ENCODE measurements around the gene IL18R1.

The IL18R1 gene

DNA sequence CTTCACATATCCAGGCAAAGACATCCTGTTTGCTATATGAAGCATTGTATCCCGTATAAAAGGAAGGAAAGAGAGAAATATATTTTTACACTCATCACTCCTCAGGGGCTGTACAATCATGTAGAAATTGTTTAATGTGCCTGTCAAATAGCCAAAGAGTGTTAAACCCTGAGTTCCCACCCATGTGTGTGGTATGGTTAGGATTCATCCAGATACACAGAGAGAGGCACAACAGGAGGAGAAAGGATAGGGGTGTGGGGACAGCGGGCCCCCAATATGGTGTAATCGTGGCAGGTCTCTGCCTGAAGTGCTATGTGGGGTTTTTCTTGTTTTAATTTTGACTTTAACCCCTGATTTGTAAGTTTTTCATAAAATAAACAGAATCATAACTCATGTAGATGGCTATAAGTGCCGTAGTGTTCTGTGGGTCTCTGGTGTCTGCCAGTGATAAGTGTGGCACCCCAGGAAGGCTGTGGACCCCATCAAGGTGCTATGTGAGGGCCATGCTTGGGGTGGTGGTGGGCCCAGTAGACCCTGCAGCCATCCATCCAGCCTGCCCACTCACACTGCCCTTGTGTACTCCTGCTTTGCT lies 10.2 kb upstream of the IL18R1 start:
- no peak for DNase-seq (ENCODE audit: low read depth)

DNA sequence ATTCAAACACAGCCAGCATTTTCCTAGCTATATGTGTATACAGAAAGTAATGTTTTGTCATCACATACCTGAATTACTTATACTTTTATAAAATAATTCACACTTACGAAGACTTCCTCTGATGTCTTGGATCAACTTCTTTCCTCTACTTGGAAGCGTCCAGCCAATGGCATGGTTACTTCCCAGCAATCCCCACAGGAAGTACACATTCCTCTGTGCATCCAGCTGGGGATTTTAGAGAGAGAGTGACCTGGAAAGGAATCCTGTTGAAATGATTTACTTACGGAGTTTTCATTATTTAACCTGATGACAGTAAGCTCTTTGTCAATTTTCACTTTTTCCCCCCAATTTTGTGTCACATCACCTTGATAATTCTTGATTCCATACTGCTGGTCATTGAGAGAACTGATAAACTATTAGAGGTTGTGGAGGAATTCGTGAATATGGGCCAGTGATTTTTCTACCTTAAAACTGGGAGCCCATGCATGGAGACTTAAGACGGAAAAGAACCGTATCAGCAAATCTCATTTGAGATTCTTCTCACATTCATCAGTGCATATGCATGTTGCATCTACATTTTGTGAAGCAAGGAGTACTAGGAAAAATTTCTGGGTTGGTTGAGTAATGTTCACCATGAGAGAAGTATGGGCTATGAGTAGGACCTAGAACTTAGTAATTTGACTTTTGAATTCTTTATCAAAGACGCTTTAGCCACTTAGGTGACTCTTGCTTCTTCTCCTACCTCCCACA lies 9.0 kb upstream of the IL18R1 start:
- no peak for DNase-seq (ENCODE audit: low read depth)

DNA sequence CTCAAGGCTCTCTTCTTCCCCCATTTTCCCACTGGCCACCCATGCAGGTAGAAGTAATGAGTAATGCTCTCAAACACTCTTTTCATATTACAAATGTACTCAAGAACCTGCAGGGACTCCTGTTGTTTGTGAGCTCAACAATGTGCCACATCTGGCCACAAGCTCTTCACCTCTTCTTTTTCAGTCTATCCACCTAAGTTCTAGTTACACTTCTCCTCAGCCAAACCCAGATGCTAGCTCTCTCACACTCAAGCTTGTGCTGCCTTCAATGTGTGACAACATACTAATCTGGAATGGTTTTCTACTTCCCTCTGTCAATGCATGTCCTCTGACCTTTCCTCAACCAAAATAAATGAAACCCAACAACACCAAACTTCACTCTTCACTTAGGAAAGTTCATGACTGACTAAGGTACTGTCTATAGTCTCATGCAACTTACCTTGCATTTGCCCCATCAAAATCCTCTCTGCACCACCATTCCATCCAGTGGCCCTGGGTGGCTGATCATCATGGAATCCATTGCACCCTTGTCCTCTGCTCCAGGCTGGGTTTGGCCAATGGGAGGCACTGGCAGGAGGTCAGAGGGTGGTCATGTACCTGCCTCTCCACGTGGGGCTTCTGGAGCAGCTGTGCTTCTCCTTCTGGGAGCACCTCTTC lies 5.3 kb upstream of the IL18R1 start:
- no peak for DNase-seq (ENCODE audit: low read depth)

DNA sequence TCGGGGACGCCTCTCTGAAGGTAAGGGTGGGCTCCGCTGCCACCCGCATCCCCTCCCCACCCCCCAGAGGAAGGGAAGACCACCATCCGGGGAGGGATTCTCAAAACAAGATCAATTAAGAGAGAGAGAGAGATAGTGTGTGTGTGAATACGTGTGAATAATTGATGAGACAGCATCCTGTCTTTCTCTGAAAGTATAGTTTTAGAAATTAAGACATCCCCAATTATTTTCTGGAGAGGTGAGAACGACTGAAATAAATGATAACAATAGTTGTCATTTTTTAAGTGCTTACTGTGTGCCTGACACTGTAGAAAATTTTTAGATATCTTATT lies 751 bp downstream of the IL18R1 start:
- DNase-seq (ENCODE audit: low read depth), result no peak

DNA sequence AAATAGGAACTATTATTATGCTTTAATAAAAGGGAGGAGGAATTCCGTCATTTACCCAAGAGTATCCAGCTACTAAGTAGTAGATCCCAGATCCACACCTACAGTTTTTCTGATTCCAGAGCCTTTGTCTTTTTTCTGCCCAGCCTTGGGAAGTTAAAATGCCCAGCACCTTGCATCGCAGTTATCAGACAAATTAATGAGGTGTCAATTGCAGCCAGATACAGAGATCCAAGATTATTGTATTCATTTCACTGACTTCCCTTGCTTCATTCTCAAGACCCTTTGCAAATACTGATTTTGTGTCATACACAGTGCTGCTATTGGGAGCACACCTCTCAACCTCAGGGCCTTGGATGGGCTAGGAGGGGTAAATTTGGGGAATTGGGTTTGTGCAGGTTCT lies 1.1 kb downstream of the IL18R1 start:
- no peak for DNase-seq (ENCODE audit: low read depth)

DNA sequence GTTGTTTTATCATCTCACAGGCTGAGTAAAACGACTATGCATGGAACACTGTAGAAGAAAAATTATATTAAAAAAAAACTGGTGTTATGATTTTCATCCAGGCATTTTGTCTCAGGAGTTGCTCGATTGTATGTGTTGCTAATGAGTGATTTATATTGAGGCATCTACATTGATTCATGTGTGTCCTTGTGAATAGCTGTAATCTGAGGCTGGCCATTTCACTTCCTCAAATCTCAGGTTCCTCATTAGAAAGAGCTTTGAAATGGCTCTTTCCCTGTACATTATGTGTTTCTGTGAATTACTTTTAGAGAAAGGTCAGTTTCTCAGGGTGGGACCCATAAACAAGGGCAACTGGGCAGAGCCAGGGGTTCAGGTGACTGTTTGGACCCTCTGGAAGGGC lies 2.3 kb downstream of the IL18R1 start:
- DNase-seq (ENCODE audit: low read depth), result no peak

DNA sequence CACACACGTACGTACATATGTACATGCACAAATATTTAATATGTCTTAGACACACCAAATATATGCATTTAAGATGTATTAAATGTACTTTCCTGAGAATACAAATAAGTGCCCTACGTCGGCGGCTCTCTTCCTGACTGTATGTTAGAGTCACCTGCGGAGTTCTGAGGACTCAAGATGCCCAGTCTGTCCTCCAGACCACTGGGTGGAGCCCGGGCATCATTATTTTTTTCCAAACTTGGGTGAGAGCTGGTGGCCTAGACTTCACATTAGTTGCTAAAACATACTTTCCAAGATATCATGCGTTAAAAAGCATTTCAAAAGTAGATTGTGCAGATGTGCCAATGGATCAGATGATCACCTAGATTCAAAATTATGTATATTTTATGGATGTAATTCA lies 2.9 kb downstream of the IL18R1 start:
- DNase-seq (ENCODE audit: low read depth), result peak; percentile 12

DNA sequence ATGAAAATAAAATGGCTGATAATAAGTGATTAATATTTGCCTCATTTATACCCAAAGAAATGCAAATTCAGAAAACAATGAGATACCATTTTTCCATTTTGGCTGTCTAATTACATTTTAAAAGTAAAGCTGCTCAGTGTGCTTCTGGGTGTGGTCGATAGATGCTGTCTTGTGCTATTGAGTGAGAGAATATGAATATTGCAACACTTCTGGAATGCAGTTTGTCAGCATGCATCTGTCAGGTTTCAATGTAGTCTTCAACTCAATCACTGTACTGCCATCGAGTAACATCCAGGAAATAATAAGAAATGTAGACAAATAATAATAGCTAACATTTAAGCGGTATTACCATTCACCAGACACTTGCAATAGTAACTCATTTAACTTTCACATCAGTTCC lies 3.9 kb downstream of the IL18R1 start:
- no peak for DNase-seq (ENCODE audit: low read depth)

DNA sequence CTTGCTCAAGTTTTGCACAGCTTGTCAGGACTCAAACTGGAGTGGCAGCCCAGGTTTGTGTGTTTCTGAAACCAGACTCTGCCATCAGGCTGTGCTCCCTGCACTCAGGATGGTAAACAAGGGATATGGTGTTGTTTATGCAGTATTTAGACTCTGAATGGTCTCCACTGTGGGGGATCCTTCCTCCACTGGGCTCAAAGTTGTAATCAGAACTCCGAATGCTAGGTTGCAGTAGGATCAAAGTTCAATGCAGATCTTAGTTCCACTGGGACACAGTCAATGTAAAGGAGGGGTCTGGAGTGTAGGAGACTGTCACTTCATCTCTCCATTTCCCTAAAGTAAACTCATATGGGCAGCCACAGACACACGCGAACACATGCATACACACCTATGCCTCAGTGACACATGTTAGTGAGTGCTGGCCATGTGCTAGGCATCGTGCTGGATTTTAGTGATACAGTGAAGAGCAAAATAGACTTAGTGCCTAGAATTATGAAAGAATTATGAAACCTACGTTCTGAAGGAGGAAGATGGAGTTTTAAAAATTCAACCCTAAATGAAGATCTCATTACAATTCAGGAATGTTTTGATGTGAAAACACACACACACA lies 6.1 kb downstream of the IL18R1 start:
- DNase-seq (ENCODE audit: low read depth), result no peak

DNA sequence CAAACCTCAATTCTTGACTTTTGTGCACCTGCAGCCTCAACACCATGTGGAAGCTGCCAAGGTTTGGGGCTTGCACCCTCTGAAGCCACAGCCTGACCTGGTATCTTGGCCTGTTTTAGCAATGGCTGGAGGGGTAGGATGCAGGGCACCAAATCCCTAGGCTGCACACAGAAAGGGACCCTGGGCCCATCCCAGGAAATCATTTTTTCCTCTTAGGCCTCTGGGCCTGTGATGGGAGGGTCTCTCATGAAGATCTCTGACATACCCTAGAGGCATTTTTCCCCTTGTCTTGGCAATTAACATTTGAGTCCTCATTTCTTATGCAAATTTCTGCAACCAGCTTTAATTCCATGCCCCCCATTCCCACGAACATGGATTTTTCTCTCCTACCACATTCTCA lies 10.2 kb downstream of the IL18R1 start:
- DNase-seq (ENCODE audit: low read depth), result no peak

DNA sequence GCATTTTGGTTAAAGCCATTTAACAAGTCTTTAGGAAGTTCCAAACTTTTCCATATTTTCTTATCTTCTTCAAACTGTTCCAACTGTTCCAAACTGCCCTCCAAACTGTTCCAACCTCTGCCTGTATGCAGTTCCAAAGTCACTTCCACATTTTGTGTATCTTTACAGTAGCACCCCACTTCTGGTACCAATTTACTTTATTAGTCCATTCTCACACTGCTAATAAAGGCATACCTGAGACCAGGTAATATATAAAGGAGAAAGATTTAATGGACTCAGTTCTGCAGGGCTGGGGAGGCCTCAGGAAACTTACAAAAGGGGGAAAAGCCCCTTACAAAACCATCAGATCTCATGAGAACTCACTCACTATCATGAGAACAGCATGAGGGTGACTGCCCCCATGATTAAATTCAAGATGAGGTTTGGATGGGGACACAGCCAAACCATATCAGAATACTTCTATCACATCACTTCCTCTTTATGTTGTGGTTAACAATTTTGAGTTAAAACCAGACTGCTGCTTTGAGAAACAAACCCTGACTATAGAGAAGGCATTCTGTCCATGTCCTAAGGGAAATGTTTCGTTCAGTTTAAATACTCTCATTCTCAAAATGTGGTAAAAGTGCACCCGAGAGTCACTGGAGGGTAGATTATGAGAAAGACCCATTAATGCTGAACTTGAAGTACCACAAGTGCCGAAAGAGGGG lies 11.0 kb downstream of the IL18R1 start:
- DNase-seq (ENCODE audit: low read depth), result no peak

DNA sequence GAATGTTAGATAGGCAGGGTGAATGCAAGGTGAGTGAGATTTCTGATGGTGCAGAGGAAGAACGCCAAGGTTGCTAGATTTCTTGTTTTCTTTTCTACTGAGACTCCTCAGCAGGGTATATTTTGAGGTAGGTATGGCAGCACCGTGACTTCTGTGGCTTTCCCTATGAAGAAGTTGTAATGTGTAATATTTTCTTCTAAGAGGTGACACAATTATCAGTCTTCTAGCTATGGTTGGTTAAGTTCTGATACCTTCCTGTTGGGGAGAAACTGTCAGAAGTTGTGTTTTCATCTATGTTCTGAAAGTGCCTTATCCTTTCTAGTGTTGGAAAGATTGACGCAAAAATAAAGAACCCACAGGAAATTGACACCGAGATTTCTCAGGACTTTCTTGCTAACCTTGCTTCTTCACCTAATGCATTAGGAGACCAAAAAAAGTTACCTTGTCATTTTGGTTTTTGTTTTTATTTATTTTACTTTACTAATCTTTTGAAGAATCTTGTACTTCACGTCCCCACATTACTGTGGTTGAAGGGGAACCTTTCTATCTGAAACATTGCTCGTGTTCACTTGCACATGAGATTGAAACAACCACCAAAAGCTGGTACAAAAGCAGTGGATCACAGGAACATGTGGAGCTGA lies 11.9 kb downstream of the IL18R1 start:
- no peak for DNase-seq (ENCODE audit: low read depth)

DNA sequence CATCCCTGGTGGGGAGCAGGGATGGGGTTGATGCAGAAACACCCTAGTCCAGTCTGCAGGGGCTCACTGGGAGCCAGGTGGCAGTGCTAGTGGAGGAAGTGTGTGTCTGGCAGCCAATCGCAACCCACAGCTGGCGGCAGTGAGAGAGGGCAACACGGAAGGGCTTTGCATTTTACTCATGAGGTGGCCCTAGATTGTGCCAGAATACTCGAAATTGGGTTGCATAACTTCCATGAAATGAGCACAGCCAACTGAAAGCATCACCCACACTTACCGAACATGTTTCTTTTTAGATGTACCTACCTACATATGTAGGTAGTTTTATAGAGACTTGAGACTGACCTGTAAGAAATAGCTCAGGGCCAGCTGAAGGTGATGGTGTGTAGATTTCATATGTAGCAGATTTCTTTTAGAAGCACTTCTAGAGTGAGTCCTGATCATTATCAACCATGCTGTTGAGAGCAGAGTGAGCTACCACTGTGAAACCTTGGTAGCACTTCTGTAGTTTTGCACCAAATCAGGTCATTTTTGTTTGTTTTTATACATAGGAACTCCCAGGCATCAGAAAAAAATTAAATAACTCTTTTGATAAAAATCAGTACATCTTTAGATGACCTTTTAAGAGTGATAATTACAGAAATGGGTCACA lies 13.0 kb downstream of the IL18R1 start:
- peak; percentile 16 for DNase-seq (ENCODE audit: low read depth)

DNA sequence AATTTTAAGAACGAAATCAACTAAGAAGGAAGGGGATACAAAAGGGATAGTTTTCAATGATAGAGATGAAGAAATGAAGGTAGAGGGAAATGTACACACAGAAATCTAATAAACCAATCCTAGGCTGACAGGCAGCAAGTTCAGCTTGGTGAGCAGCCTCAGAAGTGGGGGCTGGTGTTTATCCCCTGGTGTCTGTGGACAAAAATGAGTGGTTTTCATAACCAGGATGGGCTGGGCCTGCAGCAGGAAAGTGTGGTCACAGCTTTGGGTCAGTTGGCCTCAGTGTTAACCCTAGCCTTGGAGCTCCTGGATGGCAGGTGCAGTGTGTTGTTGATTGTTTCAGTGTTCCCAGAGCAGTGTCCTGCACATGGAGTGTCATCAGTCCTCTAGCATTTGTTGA lies 14.3 kb downstream of the IL18R1 start:
- no peak for DNase-seq (ENCODE audit: low read depth)

DNA sequence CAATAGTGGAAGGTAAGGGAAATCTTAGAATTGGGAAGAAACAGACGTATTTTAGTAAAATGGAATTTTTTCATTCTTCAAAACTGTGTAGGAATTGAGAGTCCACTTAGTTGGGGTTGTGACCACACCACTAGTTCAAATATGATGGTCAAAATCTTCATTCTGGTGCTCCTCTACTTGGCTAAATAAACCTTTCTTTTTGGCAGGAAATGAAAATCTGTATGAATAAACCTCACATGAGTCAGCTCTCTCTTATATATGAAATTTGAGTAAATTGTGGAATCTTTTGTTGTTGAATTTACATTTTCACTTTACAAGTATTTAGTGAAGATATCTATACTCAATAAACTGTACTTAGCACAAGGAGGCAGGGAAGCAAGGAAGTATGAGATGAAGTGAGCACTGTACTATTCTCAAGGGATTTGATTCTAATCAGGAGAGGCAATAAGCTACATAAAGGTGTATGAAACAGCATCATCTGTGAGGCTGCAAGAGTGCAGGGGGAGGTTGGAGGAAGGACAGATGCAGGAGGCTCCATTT lies 20.5 kb downstream of the IL18R1 start:
- no peak for DNase-seq (ENCODE audit: low read depth)

DNA sequence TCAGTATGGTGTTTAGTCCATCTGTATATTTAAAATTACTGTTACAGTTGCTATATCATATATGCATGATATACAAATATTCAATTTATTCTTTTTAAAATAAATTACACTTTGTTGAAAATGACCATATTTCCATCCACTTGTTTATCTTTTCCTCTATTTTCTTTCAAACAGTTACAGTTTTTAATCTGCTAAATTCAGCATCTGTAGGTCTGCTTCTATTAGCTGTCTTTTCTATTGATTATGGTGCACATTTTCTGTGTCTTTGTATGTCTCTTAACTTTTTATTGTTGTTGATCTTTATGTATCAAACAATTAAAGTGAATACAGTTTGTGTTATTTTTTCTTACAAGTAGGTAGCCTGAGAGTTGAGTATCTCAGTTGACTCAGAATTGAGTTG lies 28.1 kb downstream of the IL18R1 start:
- no peak for DNase-seq (ENCODE audit: low read depth)

DNA sequence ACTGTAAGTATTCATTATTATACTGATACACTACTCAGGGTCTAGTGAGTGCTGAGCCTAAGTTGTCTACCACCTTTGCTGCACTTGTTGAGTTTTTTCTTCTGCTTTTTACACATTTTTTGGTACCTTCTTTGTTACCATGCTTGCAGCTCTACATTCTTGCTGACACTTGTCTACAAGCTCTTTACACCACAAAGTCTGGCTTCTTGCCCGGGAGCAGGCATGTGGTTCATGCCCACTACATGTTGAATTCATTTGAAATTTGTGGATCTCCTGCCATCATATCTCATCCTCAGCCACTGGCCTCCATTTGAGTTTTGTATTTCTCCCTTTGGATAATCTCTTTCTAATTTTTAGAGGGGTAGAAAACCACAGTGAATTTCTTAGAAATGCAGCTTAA lies 29.9 kb downstream of the IL18R1 start:
- DNase-seq (ENCODE audit: low read depth), result no peak

DNA sequence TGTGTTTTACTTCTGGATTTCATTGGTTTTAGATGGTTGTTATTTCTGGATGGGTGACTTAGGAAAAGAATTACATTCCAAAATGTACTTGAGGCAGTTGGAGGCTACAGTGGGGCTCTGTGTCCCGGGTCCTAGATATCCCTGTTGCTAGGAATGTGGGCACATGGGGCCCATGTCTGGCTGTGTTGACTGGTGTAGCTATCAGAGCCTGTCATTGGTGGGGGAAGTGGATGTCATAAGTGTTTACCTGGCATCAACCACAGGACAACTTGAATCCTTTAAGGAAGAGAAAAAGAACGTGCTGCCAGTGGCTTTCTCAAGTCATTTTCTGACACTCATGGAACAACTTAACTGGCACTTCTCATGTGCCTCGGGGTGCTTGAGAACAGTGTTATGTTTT lies 30.4 kb downstream of the IL18R1 start:
- DNase-seq (ENCODE audit: low read depth), result no peak

DNA sequence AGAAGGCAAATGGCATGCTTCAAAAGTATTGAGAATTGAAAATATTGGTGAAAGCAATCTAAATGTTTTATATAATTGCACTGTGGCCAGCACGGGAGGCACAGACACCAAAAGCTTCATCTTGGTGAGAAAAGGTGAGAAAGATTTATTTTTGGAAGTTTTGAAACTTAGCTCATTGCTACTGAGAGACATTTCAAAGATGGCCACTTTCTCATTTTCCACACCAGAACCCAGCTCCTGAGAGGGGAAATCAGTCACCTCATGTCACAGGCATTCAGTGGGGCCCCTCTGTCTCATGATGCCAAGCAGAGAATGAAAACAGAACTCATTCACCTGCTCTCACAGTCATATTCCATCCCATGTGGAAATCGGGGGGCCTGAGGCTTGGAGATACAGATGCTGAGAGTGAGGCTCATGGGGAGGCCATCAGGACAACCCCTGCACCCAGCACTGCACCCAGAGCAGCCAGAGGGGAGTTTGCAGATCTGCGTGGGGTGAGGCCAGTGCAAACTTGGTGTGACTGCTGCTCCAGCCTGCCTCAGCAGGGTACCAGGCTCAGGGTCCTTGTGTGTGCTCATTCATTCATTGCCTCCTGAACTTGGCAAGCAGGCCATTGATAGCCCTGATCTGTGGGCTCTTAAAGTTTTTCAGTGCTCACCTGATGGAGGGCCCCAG lies 31.4 kb downstream of the IL18R1 start:
- DNase-seq (ENCODE audit: low read depth), result no peak

DNA sequence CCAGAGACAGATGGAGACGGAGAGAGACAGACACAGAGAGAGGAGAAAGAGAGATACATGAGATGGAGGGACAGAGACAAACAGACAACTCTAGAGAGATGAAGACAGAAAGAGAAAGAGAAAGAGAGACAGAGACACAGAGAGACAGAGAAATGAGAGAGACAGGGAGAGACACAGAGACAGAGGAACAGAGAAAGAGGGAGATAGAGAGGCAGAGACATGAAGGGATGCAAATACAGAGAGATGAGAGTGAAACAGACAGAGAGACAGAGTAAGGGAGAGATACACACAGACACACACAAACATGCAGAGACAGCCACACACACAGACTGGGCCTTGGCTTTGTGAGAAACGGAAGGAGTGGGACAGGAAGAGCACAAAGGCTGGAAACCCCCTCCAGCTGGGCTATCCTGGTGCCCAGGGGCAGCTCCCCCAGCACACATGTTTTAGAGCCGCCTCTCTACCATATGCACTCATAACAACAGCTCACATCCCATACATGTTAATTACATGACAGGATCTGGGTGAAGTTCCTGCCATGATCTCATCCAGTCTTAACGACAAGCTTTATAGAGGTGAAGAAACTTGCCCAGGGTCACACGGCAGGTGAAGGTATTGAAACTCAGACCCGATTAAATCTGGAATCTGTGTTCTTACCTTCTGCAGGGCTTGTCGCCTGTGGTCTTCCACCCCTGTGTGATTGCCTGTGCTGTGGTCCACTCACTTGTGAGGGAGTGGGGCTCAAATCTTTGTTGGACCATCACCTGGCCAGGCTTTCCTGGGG lies 32.4 kb downstream of the IL18R1 start:
- no peak for DNase-seq (ENCODE audit: low read depth)
